ENCODE measurements around the gene SAMM50.

DNA sequence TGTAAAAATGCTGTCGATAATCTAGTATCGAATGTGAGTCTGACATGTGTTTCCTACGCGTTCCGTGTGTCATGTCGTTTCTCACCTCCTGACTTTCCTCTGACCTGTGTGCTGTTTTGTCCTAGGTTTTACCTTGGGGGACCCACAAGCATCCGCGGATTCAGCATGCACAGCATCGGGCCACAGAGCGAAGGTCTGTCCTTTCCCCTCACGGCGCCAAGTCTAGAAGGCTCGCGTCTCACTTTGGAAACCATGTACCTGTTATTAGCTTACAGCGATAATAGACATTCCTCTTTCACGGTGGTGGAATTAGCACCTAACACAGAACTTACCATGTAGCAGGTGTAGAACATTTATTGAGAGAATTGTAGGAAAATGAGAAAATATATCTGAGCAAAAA is 28.6 kb downstream of the SAMM50 start:
- no peak for TF ChIP-seq EZH2 (IDR thresholded peaks at IDR 0.05; ENCODE audit: borderline replicate concordance, low read length)
- TF ChIP-seq, protein P1, sequence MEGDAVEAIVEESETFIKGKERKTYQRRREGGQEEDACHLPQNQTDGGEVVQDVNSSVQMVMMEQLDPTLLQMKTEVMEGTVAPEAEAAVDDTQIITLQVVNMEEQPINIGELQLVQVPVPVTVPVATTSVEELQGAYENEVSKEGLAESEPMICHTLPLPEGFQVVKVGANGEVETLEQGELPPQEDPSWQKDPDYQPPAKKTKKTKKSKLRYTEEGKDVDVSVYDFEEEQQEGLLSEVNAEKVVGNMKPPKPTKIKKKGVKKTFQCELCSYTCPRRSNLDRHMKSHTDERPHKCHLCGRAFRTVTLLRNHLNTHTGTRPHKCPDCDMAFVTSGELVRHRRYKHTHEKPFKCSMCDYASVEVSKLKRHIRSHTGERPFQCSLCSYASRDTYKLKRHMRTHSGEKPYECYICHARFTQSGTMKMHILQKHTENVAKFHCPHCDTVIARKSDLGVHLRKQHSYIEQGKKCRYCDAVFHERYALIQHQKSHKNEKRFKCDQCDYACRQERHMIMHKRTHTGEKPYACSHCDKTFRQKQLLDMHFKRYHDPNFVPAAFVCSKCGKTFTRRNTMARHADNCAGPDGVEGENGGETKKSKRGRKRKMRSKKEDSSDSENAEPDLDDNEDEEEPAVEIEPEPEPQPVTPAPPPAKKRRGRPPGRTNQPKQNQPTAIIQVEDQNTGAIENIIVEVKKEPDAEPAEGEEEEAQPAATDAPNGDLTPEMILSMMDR (IDR thresholded peaks at IDR 0.05; ENCODE audit: low read length) = no peak

Measured in OCI-LY1 (cell line).